HL-60 (cell line): ENCODE measurements around the gene KLHL3.

Experiments used
- TF ChIP-seq, protein P1 (sequence below): IDR thresholded peaks from 2 replicates; pipeline ENCODE4 v1.6.1; 2012; ENCODE audit warnings: low read depth; ENCODE audit not compliant: insufficient replicate concordance
- TF ChIP-seq, protein P2 (sequence below): IDR thresholded peaks from one replicate; pipeline ENCODE4 v1.5.1; 2011; ENCODE audit warnings: low read length, control low read depth, inconsistent platforms; ENCODE audit not compliant: insufficient read depth

- TF ChIP-seq, protein P1, sequence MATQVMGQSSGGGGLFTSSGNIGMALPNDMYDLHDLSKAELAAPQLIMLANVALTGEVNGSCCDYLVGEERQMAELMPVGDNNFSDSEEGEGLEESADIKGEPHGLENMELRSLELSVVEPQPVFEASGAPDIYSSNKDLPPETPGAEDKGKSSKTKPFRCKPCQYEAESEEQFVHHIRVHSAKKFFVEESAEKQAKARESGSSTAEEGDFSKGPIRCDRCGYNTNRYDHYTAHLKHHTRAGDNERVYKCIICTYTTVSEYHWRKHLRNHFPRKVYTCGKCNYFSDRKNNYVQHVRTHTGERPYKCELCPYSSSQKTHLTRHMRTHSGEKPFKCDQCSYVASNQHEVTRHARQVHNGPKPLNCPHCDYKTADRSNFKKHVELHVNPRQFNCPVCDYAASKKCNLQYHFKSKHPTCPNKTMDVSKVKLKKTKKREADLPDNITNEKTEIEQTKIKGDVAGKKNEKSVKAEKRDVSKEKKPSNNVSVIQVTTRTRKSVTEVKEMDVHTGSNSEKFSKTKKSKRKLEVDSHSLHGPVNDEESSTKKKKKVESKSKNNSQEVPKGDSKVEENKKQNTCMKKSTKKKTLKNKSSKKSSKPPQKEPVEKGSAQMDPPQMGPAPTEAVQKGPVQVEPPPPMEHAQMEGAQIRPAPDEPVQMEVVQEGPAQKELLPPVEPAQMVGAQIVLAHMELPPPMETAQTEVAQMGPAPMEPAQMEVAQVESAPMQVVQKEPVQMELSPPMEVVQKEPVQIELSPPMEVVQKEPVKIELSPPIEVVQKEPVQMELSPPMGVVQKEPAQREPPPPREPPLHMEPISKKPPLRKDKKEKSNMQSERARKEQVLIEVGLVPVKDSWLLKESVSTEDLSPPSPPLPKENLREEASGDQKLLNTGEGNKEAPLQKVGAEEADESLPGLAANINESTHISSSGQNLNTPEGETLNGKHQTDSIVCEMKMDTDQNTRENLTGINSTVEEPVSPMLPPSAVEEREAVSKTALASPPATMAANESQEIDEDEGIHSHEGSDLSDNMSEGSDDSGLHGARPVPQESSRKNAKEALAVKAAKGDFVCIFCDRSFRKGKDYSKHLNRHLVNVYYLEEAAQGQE, result no peak
- TF ChIP-seq, protein P2, sequence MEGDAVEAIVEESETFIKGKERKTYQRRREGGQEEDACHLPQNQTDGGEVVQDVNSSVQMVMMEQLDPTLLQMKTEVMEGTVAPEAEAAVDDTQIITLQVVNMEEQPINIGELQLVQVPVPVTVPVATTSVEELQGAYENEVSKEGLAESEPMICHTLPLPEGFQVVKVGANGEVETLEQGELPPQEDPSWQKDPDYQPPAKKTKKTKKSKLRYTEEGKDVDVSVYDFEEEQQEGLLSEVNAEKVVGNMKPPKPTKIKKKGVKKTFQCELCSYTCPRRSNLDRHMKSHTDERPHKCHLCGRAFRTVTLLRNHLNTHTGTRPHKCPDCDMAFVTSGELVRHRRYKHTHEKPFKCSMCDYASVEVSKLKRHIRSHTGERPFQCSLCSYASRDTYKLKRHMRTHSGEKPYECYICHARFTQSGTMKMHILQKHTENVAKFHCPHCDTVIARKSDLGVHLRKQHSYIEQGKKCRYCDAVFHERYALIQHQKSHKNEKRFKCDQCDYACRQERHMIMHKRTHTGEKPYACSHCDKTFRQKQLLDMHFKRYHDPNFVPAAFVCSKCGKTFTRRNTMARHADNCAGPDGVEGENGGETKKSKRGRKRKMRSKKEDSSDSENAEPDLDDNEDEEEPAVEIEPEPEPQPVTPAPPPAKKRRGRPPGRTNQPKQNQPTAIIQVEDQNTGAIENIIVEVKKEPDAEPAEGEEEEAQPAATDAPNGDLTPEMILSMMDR, result no peak
Measured at GRCh38 chr5:137636830-137637714, 98.8 kb downstream of the KLHL3 start.
